Measurements from ENCODE around the gene TCF19.

TCF19 gene

DNA sequence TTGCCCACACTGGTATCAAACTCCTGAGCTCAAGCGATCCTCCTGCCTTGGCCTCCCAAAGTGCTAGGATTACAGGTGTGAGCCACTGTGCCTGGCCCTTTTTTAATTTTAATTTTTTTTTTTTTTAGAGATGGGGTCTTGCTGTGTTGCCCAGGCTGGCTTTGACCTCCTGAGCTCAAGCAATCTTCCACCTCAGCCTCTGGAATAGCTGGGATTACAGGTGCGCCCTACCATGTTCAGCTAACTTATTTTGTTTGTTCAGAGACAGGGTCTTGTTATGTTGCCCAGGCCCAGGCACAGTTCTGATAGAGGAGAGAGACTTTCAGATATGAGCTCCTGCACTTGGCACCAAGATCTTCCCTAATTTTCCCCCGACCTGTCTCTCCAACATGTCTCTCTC is 27.6 kb upstream of the TCF19 start:
- ChIA-PET CTCF (interaction anchor here (0.6 to 11.3 kb wide), 14 partner anchors 9 to 310 kb away, joined by 3 to 100 read pairs (median 3); partner anchors contain the start of genes PSORS1C1, PSORS1C2 and TCF19), POLR2A (interaction anchor here (0.7 to 1.2 kb wide), 2 partner anchors 11 to 516 kb away, joined by 3 to 6 read pairs; no protein-coding TSS in a partner anchor)
- no peak overlapping the region for H3K27ac ChIP-seq (ENCODE audit: extremely low read depth, low read depth, low read length)
- TF ChIP-seq KLF7 (tag by site-specific recombination; IDR thresholded peaks at IDR 0.05; ENCODE audit: borderline replicate concordance) (no peak), HOXC10 (CRISPR knock-in tag; IDR thresholded peaks at IDR 0.05) (no peak), ZXDB (tag by site-specific recombination; IDR thresholded peaks at IDR 0.05) (no peak), MZF1 (tag by site-specific recombination; IDR thresholded peaks at IDR 0.05; ENCODE audit: borderline replicate concordance) (no peak), SP3 (tag by site-specific recombination; IDR thresholded peaks at IDR 0.05) (no peak), ZBTB48 (tag by site-specific recombination; IDR thresholded peaks at IDR 0.05) (no peak)
- TF ChIP-seq, protein P1, sequence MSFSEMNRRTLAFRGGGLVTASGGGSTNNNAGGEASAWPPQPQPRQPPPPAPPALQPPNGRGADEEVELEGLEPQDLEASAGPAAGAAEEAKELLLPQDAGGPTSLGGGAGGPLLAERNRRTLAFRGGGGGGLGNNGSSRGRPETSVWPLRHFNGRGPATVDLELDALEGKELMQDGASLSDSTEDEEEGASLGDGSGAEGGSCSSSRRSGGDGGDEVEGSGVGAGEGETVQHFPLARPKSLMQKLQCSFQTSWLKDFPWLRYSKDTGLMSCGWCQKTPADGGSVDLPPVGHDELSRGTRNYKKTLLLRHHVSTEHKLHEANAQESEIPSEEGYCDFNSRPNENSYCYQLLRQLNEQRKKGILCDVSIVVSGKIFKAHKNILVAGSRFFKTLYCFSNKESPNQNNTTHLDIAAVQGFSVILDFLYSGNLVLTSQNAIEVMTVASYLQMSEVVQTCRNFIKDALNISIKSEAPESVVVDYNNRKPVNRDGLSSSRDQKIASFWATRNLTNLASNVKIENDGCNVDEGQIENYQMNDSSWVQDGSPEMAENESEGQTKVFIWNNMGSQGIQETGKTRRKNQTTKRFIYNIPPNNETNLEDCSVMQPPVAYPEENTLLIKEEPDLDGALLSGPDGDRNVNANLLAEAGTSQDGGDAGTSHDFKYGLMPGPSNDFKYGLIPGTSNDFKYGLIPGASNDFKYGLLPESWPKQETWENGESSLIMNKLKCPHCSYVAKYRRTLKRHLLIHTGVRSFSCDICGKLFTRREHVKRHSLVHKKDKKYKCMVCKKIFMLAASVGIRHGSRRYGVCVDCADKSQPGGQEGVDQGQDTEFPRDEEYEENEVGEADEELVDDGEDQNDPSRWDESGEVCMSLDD (tag by site-specific recombination; IDR thresholded peaks at IDR 0.05) = no peak
- TF ChIP-seq, protein P2, sequence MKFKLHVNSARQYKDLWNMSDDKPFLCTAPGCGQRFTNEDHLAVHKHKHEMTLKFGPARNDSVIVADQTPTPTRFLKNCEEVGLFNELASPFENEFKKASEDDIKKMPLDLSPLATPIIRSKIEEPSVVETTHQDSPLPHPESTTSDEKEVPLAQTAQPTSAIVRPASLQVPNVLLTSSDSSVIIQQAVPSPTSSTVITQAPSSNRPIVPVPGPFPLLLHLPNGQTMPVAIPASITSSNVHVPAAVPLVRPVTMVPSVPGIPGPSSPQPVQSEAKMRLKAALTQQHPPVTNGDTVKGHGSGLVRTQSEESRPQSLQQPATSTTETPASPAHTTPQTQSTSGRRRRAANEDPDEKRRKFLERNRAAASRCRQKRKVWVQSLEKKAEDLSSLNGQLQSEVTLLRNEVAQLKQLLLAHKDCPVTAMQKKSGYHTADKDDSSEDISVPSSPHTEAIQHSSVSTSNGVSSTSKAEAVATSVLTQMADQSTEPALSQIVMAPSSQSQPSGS (tag by site-specific recombination; IDR thresholded peaks at IDR 0.05; ENCODE audit: low read depth) = no peak
- H3K9me3 ChIP-seq (ENCODE audit: control insufficient read depth, insufficient read depth, low read depth, low read length) = no peaks in the 10 kb centered on the region
- no peak overlapping the region for H3K4me3 ChIP-seq (ENCODE audit: low read depth, low read length)
- no peaks in the 10 kb centered on the region for H3K36me3 ChIP-seq (ENCODE audit: control insufficient read depth in 2 of 2, insufficient read depth in 1 of 2, low read length in 2 of 2)
- H3K4me1 ChIP-seq (ENCODE audit: control insufficient read depth, insufficient read depth, low read length) = no peaks in the 10 kb centered on the region

DNA sequence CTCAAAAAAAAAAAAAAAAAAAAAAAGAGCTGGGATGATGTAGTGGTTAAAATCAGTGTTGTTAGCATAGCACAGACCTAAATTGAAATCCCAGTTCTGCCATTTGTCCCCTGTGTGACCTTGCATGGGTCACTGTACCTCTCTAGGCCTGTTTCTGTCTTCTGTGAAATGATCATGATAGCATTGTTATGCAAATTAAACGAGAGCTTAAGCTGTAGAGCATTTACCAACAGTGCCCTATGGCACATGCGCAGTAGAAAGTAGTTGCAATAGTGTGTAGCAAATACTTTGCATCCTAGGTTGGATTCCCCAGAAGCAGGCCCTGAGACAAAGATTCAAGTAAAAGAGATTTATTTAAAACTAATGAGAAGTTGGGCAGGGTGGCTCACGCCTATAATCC is 26.8 kb upstream of the TCF19 start:
- ChIA-PET CTCF (interaction anchor here (0.6 to 11.3 kb wide), 9 partner anchors 16 to 676 kb away, joined by 3 to 100 read pairs (median 4); no protein-coding TSS in a partner anchor), POLR2A (interaction anchor here (0.6 to 0.7 kb wide), 2 partner anchors 226 to 437 kb away, joined by 3 read pairs; no protein-coding TSS in a partner anchor)
- H3K4me1 ChIP-seq (ENCODE audit: control insufficient read depth, insufficient read depth, low read length) = no peaks in the 10 kb centered on the region
- H3K36me3 ChIP-seq (ENCODE audit: control insufficient read depth in 2 of 2, insufficient read depth in 1 of 2, low read length in 2 of 2) = no peaks in the 10 kb centered on the region
- H3K9me3 ChIP-seq (ENCODE audit: control insufficient read depth, insufficient read depth, low read depth, low read length) = no peaks in the 10 kb centered on the region
- H3K27ac ChIP-seq (ENCODE audit: extremely low read depth, low read depth, low read length) = no peak overlapping the region
- H3K4me3 ChIP-seq (ENCODE audit: low read depth, low read length) = no peak overlapping the region
- no peak for TF ChIP-seq ZFP3 (tag by site-specific recombination; IDR thresholded peaks at IDR 0.05; ENCODE audit: low read depth)
- TF ChIP-seq ZNF10 (tag by site-specific recombination; IDR thresholded peaks at IDR 0.05) = no peak
- TF ChIP-seq HOXD13 (CRISPR knock-in tag; IDR thresholded peaks at IDR 0.05; ENCODE audit: borderline replicate concordance) = no peak
- TF ChIP-seq, protein P3, sequence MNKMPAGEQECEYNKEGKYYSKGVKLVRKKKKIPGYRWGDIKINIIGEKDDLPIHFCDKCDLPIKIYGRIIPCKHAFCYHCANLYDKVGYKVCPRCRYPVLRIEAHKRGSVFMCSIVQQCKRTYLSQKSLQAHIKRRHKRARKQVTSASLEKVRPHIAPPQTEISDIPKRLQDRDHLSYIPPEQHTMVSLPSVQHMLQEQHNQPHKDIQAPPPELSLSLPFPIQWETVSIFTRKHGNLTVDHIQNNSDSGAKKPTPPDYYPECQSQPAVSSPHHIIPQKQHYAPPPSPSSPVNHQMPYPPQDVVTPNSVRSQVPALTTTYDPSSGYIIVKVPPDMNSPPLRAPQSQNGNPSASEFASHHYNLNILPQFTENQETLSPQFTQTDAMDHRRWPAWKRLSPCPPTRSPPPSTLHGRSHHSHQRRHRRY (tag by site-specific recombination; IDR thresholded peaks at IDR 0.05) = no peak
- TF ChIP-seq YY2 (tag by site-specific recombination; IDR thresholded peaks at IDR 0.05) = no peak
- TF ChIP-seq KLF1 (tag by site-specific recombination; IDR thresholded peaks at IDR 0.05) = no peak
- no peak for TF ChIP-seq ZFHX2 (tag by site-specific recombination; conservative IDR thresholded peaks at IDR 0.05)
- TF ChIP-seq ZNF658 (tag by site-specific recombination; IDR thresholded peaks at IDR 0.05) = no peak
- TF ChIP-seq GLI2 (tag by site-specific recombination; IDR thresholded peaks at IDR 0.05; ENCODE audit: borderline replicate concordance, low read depth) = no peak
- TF ChIP-seq, protein P4, sequence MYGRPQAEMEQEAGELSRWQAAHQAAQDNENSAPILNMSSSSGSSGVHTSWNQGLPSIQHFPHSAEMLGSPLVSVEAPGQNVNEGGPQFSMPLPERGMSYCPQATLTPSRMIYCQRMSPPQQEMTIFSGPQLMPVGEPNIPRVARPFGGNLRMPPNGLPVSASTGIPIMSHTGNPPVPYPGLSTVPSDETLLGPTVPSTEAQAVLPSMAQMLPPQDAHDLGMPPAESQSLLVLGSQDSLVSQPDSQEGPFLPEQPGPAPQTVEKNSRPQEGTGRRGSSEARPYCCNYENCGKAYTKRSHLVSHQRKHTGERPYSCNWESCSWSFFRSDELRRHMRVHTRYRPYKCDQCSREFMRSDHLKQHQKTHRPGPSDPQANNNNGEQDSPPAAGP (tag by site-specific recombination; IDR thresholded peaks at IDR 0.05) = no peak
- no peak for TF ChIP-seq ZNF248 (tag by site-specific recombination; IDR thresholded peaks at IDR 0.05)
- TF ChIP-seq, protein P5, sequence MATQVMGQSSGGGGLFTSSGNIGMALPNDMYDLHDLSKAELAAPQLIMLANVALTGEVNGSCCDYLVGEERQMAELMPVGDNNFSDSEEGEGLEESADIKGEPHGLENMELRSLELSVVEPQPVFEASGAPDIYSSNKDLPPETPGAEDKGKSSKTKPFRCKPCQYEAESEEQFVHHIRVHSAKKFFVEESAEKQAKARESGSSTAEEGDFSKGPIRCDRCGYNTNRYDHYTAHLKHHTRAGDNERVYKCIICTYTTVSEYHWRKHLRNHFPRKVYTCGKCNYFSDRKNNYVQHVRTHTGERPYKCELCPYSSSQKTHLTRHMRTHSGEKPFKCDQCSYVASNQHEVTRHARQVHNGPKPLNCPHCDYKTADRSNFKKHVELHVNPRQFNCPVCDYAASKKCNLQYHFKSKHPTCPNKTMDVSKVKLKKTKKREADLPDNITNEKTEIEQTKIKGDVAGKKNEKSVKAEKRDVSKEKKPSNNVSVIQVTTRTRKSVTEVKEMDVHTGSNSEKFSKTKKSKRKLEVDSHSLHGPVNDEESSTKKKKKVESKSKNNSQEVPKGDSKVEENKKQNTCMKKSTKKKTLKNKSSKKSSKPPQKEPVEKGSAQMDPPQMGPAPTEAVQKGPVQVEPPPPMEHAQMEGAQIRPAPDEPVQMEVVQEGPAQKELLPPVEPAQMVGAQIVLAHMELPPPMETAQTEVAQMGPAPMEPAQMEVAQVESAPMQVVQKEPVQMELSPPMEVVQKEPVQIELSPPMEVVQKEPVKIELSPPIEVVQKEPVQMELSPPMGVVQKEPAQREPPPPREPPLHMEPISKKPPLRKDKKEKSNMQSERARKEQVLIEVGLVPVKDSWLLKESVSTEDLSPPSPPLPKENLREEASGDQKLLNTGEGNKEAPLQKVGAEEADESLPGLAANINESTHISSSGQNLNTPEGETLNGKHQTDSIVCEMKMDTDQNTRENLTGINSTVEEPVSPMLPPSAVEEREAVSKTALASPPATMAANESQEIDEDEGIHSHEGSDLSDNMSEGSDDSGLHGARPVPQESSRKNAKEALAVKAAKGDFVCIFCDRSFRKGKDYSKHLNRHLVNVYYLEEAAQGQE (tag by site-specific recombination; IDR thresholded peaks at IDR 0.05) = no peak
- TF ChIP-seq, protein P2 (tag by site-specific recombination; IDR thresholded peaks at IDR 0.05; ENCODE audit: low read depth) = no peak
- no peak for TF ChIP-seq ZBTB7A (tag by site-specific recombination; IDR thresholded peaks at IDR 0.05; ENCODE audit: low read depth)
- TF ChIP-seq ZFP41 (tag by site-specific recombination; IDR thresholded peaks at IDR 0.05; ENCODE audit: borderline replicate concordance) = no peak
